Measurements from ENCODE around the gene SOX6.

The SOX6 gene

GRCh38 chr11:16291729-16292128, 64.6 kb downstream of the SOX6 start:
- Histone ChIP-seq H3K9me3 (ENCODE audit: insufficient read depth, low read length) (no peaks in the 10 kb centered on the region), H3K36me3 (replicated peaks; ENCODE audit: low read depth, low read length) (no peaks in the 10 kb centered on the region), H3K27ac (ENCODE audit: low read length) (no peak overlapping the region), H3K27me3 (ENCODE audit: low read depth, low read length) (no peaks in the 10 kb centered on the region), H2AFZ (ENCODE audit: low read depth, low read length) (no peak overlapping the region), H3K9ac (ENCODE audit: low read length) (no peak overlapping the region), H3K4me2 (ENCODE audit: low read length) (no peak overlapping the region), H3K79me2 (ENCODE audit: low read length) (no peaks in the 10 kb centered on the region), H3K4me3 (ENCODE audit: low read length) (no peak overlapping the region), H3K4me1 (ENCODE audit: low read length) (no peaks in the 10 kb centered on the region), H4K20me1 (ENCODE audit: insufficient read depth, low read length) (no peaks in the 10 kb centered on the region)
- TF ChIP-seq CTCF (IDR thresholded peaks at IDR 0.05; ENCODE audit: low read depth, low read length): no peak
- TF ChIP-seq EZH2phosphoT487 (IDR thresholded peaks at IDR 0.05; ENCODE audit: low read depth): no peak

- H3K27me3 ChIP-seq (ENCODE audit: low read depth, low read length): no peaks in the 10 kb centered on the region
- H3K4me2 ChIP-seq (ENCODE audit: low read length): no peak overlapping the region
- H3K27ac ChIP-seq (ENCODE audit: low read length): no peak overlapping the region
- no peaks in the 10 kb centered on the region for H3K9me3 ChIP-seq (ENCODE audit: insufficient read depth, low read length)
- no peaks in the 10 kb centered on the region for H3K4me1 ChIP-seq (ENCODE audit: low read length)
- no peaks in the 10 kb centered on the region for H3K79me2 ChIP-seq (ENCODE audit: low read length)
- TF ChIP-seq CTCF (IDR thresholded peaks at IDR 0.05; ENCODE audit: low read depth, low read length) (no peak), EZH2phosphoT487 (IDR thresholded peaks at IDR 0.05; ENCODE audit: low read depth) (no peak)
- H3K9ac ChIP-seq (ENCODE audit: low read length): no peak overlapping the region
- no peak overlapping the region for H2AFZ ChIP-seq (ENCODE audit: low read depth, low read length)
- H3K36me3 ChIP-seq (replicated peaks; ENCODE audit: low read depth, low read length): no peaks in the 10 kb centered on the region
- H3K4me3 ChIP-seq (ENCODE audit: low read length): no peak overlapping the region
- H4K20me1 ChIP-seq (ENCODE audit: insufficient read depth, low read length): no peaks in the 10 kb centered on the region
Observed at GRCh38 chr11:16289541-16289940, 66.8 kb downstream of the SOX6 start.

GRCh38 chr11:16287630-16288280, 68.6 kb downstream of the SOX6 start:
- Histone ChIP-seq H3K4me3 (ENCODE audit: low read length) (no peak overlapping the region), H3K4me2 (ENCODE audit: low read length) (no peak overlapping the region), H2AFZ (ENCODE audit: low read depth, low read length) (no peak overlapping the region), H3K9me3 (ENCODE audit: insufficient read depth, low read length) (no peaks in the 10 kb centered on the region), H3K79me2 (ENCODE audit: low read length) (no peaks in the 10 kb centered on the region), H3K27ac (ENCODE audit: low read length) (no peak overlapping the region), H3K36me3 (replicated peaks; ENCODE audit: low read depth, low read length) (no peaks in the 10 kb centered on the region), H3K4me1 (ENCODE audit: low read length) (no peaks in the 10 kb centered on the region), H3K27me3 (ENCODE audit: low read depth, low read length) (no peaks in the 10 kb centered on the region), H3K9ac (ENCODE audit: low read length) (no peak overlapping the region), H4K20me1 (ENCODE audit: insufficient read depth, low read length) (no peaks in the 10 kb centered on the region)
- TF ChIP-seq EZH2phosphoT487 (IDR thresholded peaks at IDR 0.05; ENCODE audit: low read depth): no peak
- no peak for TF ChIP-seq CTCF (IDR thresholded peaks at IDR 0.05; ENCODE audit: low read depth, low read length)

GRCh38 chr11:16286095-16286494, 70.3 kb downstream of the SOX6 start:
- no peak overlapping the region for H3K4me2 ChIP-seq (ENCODE audit: low read length)

More at GRCh38 chr11:16286095-16286494, 70.3 kb downstream of the SOX6 start:
- no peaks in the 10 kb centered on the region for H3K9me3 ChIP-seq (ENCODE audit: insufficient read depth, low read length)
- no peak overlapping the region for H2AFZ ChIP-seq (ENCODE audit: low read depth, low read length)
- TF ChIP-seq CTCF (IDR thresholded peaks at IDR 0.05; ENCODE audit: low read depth, low read length) (no peak), EZH2phosphoT487 (IDR thresholded peaks at IDR 0.05; ENCODE audit: low read depth) (no peak)
- no peaks in the 10 kb centered on the region for H3K4me1 ChIP-seq (ENCODE audit: low read length)
- H3K79me2 ChIP-seq (ENCODE audit: low read length): no peaks in the 10 kb centered on the region
- no peak overlapping the region for H3K4me3 ChIP-seq (ENCODE audit: low read length)
- H3K9ac ChIP-seq (ENCODE audit: low read length): no peak overlapping the region
- no peak overlapping the region for H3K27ac ChIP-seq (ENCODE audit: low read length)
- no peaks in the 10 kb centered on the region for H3K36me3 ChIP-seq (replicated peaks; ENCODE audit: low read depth, low read length)
- H4K20me1 ChIP-seq (ENCODE audit: insufficient read depth, low read length): no peaks in the 10 kb centered on the region
- H3K27me3 ChIP-seq (ENCODE audit: low read depth, low read length): no peaks in the 10 kb centered on the region
